Cerebellar cortex (tissue), 1 donor: ENCODE measurements around the gene KRTAP12-2.

Source experiments
- DNase-seq: peaks from one replicate; pipeline ENCODE4 v3.0.0-alpha.2; 2015; ENCODE audit warnings: low spot score

The KRTAP12-2 gene

DNA sequence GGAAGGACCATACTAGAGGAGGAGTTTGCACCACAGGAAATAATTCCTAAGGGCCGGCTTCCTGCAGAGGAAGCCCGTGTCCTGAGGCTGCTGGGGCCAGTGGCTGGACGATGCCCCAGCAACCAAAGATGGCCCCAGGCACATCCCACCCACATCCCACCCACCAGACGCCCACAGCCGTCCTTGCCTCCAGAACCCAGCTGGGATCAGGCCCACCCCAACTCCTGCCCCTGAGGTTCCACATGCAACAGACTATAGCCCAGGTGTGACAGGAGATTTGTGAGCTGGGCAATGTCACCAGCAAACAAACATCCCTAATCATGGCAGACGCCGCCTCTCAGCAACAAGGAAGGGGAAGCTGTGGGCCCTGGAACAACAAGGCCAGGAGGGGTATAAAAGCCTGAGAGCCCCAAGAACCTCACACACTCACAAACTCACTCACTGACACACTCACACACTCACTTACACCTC, 40.0 kb downstream of the KRTAP12-2 start, which contains the start of gene KRTAP10-9:
KRTAP10-9 (plus strand) TSS at position 421 of the 471 bp plus-strand sequence. CDS start 79 bp downstream, outside the sequence.
- no peak for DNase-seq

DNA sequence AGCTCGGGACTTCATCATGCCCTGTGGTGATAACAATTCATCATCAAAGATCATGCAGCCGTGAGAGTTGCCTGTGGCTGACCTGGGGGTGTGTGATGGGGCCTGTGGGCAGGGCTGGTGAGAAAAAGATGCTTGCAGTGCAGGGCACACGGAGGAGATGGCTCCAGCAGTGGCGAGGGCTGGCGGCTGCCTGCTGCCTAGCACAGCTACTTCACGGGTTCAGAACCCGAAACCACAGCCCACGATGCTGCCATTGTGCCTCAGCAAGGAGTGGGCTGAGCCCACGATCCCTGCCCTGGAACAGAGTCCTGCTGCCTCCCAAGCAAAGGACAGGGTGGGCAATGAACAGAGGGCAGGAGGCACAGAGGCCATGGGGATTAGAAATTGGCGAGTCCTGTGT, 40.5 kb downstream of the KRTAP12-2 start:
- no peak for DNase-seq

DNA sequence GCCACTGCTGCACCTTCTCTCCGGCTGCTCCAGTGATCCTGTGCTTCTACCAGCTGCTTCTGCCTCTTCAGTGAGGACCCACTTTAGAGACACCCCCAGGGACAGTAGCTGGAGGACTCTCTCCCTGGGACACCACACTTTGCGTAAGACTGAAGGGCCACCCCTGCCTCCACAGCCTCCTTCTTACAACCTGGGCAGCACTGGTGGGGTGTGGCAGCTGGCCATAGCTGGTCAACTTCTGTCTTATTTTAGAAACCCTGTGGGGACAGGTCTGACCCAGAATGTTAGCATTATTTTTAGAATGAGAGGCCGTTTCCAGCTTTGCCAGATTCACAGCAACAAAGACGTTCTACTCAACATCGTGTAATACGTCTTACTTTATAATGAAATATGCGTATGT, 41.0 kb downstream of the KRTAP12-2 start:
- no peak for DNase-seq

DNA sequence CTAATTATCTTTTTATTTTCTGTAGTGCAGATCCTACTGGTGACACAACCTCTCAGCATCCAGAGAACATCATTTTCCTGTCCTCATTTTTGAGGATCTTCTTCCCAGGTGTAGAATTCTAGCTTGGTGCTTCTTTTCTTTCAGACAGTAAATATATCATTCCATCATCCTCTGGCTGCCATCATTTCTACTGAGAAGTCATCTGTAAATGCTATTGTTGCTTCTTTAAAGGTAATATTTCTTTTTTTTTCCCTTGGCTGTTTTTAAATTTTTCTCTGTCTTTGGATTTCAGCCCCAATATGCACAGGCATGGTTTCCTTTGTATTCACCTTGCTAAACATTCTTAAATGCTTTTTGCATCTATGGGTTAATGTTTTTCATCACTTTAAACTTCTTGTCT, 43.2 kb downstream of the KRTAP12-2 start:
- no peak for DNase-seq

DNA sequence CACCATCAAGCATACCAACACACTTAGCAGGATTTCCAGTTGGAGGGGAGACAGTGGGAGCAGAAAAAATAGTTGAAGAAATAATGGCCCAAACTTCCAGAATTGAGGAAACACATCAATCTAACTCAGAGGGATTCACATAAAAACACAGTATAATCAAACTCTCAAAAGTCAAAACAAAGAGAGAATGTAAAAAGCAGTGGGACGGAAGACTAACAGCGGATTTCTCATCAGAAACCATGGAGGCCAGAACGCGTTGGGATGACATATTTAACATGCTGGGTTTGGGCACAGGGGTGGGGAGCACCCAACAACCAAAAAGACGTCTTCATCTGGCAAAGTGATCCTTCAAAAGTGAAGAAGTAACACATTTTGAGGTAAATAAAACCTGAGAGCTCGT, 46.8 kb downstream of the KRTAP12-2 start:
- DNase-seq, result no peak

DNA sequence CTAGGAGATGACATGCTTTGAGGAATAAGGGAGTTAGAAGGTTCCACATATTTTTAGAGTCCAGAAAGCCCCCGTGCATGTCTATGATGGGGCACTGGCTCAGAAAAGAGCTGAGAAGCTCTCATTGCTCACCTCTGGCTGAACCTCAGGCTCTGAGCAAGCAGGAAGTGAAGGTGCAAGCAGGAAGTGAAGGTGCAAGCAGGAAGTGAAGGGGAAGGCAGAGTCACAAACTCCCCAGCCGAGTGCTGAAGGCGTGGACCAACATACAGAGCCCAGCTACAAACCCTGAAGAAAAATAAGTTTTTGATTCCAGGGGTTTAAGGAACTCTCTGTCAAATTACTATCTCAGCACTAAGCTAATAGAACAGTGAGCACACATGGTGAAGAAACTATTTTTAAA, 47.8 kb downstream of the KRTAP12-2 start:
- no peak for DNase-seq

DNA sequence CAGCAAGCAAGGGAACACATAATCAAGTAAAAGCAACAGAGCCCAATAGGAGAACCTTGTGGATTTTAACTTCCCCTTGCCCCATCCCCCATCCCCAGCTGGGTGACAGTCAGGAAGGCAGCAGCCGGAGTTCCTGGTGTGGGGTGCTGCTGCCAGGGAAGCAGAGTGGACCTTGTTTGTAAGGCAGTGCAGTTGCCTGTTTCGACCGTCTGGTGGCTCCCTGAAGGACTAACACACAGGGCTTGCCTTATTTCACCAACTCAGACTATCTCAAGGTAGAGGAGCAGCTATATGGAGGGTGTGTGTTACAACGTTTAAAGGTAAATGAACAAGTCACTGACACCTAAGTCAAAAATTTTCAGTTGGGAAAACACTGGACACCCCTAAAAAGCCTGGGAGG, 48.2 kb downstream of the KRTAP12-2 start:
- no peak for DNase-seq

DNA sequence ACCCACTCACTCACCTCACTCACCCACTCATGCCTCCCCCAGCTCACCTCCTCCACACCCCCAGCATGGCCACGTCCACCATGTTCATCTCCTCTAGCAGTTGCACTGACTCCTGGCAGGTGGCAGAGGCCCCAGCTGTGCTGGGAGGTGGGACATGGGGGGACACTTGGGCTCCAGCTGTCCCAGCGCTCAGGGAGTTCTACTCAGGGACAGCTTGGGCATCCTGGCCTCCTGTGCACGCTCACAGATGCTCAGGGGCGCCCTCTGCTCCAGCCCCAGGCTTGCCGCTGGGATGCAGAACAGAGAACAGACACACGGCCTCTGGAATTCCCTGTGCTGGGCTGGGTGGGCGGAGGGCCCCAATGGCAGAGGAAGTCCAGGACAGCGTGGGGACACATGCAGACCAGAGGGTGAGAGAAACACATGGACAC, 49.6 kb downstream of the KRTAP12-2 start:
- DNase-seq, result no peak

DNA sequence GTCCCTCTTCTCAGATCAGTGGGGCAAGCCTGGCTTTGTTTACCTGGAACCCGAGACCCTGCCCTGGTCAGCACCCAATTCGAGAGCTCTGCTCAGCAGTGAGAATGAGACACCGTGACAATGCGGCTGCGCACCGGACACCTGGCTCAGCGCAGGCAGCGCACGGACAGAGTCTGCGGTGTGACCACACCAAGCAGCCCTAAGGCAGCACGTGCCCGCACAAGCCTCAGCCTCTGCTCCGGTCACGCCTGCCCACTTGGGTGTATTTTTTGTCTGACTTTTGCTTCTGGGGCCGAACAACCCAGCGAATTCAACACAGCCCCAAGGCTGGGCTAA, 50.2 kb downstream of the KRTAP12-2 start:
- DNase-seq, result no peak
